Measurements from ENCODE around the gene ZNF17.
"Not testable (repeated sequence)": the region's sequence is repeated elsewhere in the genome, so short reads cannot be mapped to it uniquely, and the experiment has no call there.

The ZNF17 gene

GRCh38 chr19:57363688-57364181, 47.2 kb upstream of the ZNF17 start:
- Histone ChIP-seq H3K4me2 (ENCODE audit: low read depth, low read length) (peak overlapping the region; percentile 69), H3F3A (ENCODE audit: insufficient read depth, low read length) (peaks cover 5% of the 10 kb centered on the region; the same call in 1 of the 2 replicates), H3K4me1 (ENCODE audit: low read length) (no peaks in the 10 kb centered on the region), H4K20me1 (ENCODE audit: insufficient read depth, low read length) (no peaks in the 10 kb centered on the region), H3K27ac (ENCODE audit: low read length) (peak overlapping the region; percentile 57; the same call in 1 of the 2 replicates), H3K4me3 (ENCODE audit: low read length) (peak overlapping the region; percentile 72), H3K9me3 (replicated peaks; ENCODE audit: insufficient read depth, low read length) (no peaks in the 10 kb centered on the region), H3K9me2 (replicated peaks; ENCODE audit: insufficient read depth, low read length) (no peaks in the 10 kb centered on the region), H3K79me2 (ENCODE audit: low read length) (peaks cover 7% of the 10 kb centered on the region; the same call in 1 of the 2 replicates), H3K9ac (ENCODE audit: low read length) (peak overlapping the region; percentile 69), H2AFZ (ENCODE audit: low read length) (peak overlapping the region; percentile 71), H3K36me3 (replicated peaks; ENCODE audit: insufficient read depth, low read length) (no peaks in the 10 kb centered on the region), H3K27me3 (replicated peaks; ENCODE audit: insufficient read depth, low read length) (no peaks in the 10 kb centered on the region)
- no peak for DNase-seq
- TF ChIP-seq, protein P1, sequence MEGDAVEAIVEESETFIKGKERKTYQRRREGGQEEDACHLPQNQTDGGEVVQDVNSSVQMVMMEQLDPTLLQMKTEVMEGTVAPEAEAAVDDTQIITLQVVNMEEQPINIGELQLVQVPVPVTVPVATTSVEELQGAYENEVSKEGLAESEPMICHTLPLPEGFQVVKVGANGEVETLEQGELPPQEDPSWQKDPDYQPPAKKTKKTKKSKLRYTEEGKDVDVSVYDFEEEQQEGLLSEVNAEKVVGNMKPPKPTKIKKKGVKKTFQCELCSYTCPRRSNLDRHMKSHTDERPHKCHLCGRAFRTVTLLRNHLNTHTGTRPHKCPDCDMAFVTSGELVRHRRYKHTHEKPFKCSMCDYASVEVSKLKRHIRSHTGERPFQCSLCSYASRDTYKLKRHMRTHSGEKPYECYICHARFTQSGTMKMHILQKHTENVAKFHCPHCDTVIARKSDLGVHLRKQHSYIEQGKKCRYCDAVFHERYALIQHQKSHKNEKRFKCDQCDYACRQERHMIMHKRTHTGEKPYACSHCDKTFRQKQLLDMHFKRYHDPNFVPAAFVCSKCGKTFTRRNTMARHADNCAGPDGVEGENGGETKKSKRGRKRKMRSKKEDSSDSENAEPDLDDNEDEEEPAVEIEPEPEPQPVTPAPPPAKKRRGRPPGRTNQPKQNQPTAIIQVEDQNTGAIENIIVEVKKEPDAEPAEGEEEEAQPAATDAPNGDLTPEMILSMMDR (IDR thresholded peaks at IDR 0.05; ENCODE audit: low read length): no peak
- TF ChIP-seq EZH2phosphoT487 (IDR thresholded peaks at IDR 0.05; ENCODE audit: low read length) (no peak), EZH2 (optimal IDR thresholded peaks at IDR 0.05; ENCODE audit: low read depth, low read length) (no peak)

DNA sequence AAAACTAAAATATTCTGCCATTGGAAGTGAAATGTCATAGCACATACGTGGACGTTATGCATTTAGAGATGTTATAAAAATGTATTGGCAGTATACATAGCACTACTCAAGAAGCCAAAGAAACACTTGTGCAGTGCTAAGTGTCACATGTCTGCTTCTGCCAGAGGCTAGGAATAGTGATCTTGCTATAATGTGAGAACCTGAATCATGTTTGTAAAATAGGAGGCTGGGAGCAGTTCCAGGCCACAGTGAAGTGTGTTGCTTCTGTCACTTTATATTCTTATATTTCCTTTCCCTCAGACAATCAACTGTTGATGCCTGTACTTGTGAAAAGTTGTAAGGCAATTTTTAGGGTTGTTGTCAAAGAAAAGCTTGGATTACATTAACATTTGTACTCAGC, 44.2 kb upstream of the ZNF17 start:
- no peaks in the 10 kb centered on the region for H4K20me1 ChIP-seq (ENCODE audit: insufficient read depth, low read length)
- H3K4me1 ChIP-seq (ENCODE audit: low read length): no peaks in the 10 kb centered on the region
- peaks cover 5% of the 10 kb centered on the region; the same call in 1 of the 2 replicates for H3F3A ChIP-seq (ENCODE audit: insufficient read depth, low read length)
- no peak overlapping the region for H3K9ac ChIP-seq (ENCODE audit: low read length)
- no peaks in the 10 kb centered on the region for H3K36me3 ChIP-seq (replicated peaks; ENCODE audit: insufficient read depth, low read length)
- no peak overlapping the region for H3K27ac ChIP-seq (ENCODE audit: low read length)
- no peaks in the 10 kb centered on the region for H3K9me3 ChIP-seq (replicated peaks; ENCODE audit: insufficient read depth, low read length)
- H3K4me3 ChIP-seq (ENCODE audit: low read length): no peak overlapping the region
- TF ChIP-seq, protein P1 (IDR thresholded peaks at IDR 0.05; ENCODE audit: low read length): no peak
- TF ChIP-seq EZH2 (optimal IDR thresholded peaks at IDR 0.05; ENCODE audit: low read depth, low read length): no peak
- TF ChIP-seq EZH2phosphoT487 (IDR thresholded peaks at IDR 0.05; ENCODE audit: low read length): no peak
- H2AFZ ChIP-seq (ENCODE audit: low read length): no peak overlapping the region
- H3K79me2 ChIP-seq (ENCODE audit: low read length): peaks cover 7% of the 10 kb centered on the region; the same call in 1 of the 2 replicates
- DNase-seq: no peak
- H3K27me3 ChIP-seq (replicated peaks; ENCODE audit: insufficient read depth, low read length): no peaks in the 10 kb centered on the region
- H3K9me2 ChIP-seq (replicated peaks; ENCODE audit: insufficient read depth, low read length): no peaks in the 10 kb centered on the region
- no peak overlapping the region for H3K4me2 ChIP-seq (ENCODE audit: low read depth, low read length)

GRCh38 chr19:57374179-57374578, 36.8 kb upstream of the ZNF17 start:
- Histone ChIP-seq H3K4me3 (ENCODE audit: low read length) (no peak overlapping the region), H3K4me2 (ENCODE audit: low read depth, low read length) (no peak overlapping the region), H3K27me3 (replicated peaks; ENCODE audit: insufficient read depth, low read length) (no peaks in the 10 kb centered on the region), H3K9me2 (replicated peaks; ENCODE audit: insufficient read depth, low read length) (no peaks in the 10 kb centered on the region), H2AFZ (ENCODE audit: low read length) (no peak overlapping the region), H3F3A (ENCODE audit: insufficient read depth, low read length) (no peaks in the 10 kb centered on the region), H3K9me3 (replicated peaks; ENCODE audit: insufficient read depth, low read length) (no peaks in the 10 kb centered on the region), H3K4me1 (ENCODE audit: low read length) (no peaks in the 10 kb centered on the region), H3K36me3 (replicated peaks; ENCODE audit: insufficient read depth, low read length) (no peaks in the 10 kb centered on the region), H3K79me2 (ENCODE audit: low read length) (no peaks in the 10 kb centered on the region), H3K27ac (ENCODE audit: low read length) (no peak overlapping the region), H4K20me1 (ENCODE audit: insufficient read depth, low read length) (no peaks in the 10 kb centered on the region), H3K9ac (ENCODE audit: low read length) (no peak overlapping the region)
- TF ChIP-seq, protein P1 (IDR thresholded peaks at IDR 0.05; ENCODE audit: low read length): no peak
- TF ChIP-seq EZH2 (optimal IDR thresholded peaks at IDR 0.05; ENCODE audit: low read depth, low read length) (no peak), EZH2phosphoT487 (IDR thresholded peaks at IDR 0.05; ENCODE audit: low read length) (no peak)
- no peak for DNase-seq

- not testable (repeated sequence) for H2AFZ ChIP-seq (ENCODE audit: low read length); H3K36me3 ChIP-seq (replicated peaks; ENCODE audit: insufficient read depth, low read length); H4K20me1 ChIP-seq (ENCODE audit: insufficient read depth, low read length); H3K27me3 ChIP-seq (replicated peaks; ENCODE audit: insufficient read depth, low read length); H3K4me1 ChIP-seq (ENCODE audit: low read length); H3K27ac ChIP-seq (ENCODE audit: low read length); DNase-seq; H3K79me2 ChIP-seq (ENCODE audit: low read length); H3F3A ChIP-seq (ENCODE audit: insufficient read depth, low read length); H3K9me3 ChIP-seq (replicated peaks; ENCODE audit: insufficient read depth, low read length); H3K9ac ChIP-seq (ENCODE audit: low read length); H3K9me2 ChIP-seq (replicated peaks; ENCODE audit: insufficient read depth, low read length); H3K4me2 ChIP-seq (ENCODE audit: low read depth, low read length); H3K4me3 ChIP-seq (ENCODE audit: low read length)
Measured at GRCh38 chr19:57374647-57375046, 36.3 kb upstream of the ZNF17 start.

Data from MM.1S (cell line).